GM23248 (cell line): ENCODE data around the gene TVP23C.

Experiments
- EZH2 ChIP-seq: fragments of 200-600 bp; sonication (generic); IDR thresholded peaks from 2 replicates; pipeline ENCODE4 v1.6.1; 2018; ENCODE audit warnings: antibody characterized with exemption, mild to moderate bottlenecking; ENCODE audit not compliant: insufficient read depth, poor library complexity, severe bottlenecking
- EZH2phosphoT487 ChIP-seq: fragments of 200-600 bp; sonication (generic); IDR thresholded peaks from 2 replicates; pipeline ENCODE4 v1.6.1; 2018; ENCODE audit warnings: antibody characterized with exemption, moderate library complexity, mild to moderate bottlenecking, low read depth; ENCODE audit not compliant: insufficient read depth

DNA sequence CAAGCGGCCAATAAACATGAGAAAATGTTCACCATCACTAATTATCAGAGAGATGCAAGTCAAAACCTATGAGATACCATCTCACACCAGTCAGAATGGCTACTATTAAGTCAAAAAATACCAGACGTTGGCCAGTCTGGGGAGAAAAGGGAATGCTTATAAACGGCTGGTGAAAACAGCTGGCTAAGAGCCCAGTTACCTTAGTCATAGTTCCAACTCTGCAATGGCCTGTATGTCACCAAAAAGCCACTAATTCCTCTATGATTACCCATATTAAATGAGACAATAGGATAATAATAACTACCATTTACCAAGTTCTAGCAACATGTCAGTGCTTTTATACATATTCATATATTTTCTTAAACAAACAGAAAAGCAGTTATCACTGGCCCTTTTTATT, 52.9 kb downstream of the TVP23C start:
- TF ChIP-seq EZH2phosphoT487 (no peak), EZH2 (no peak)
